Muscle of arm (tissue), 12 donors: Measurements from ENCODE around the gene DSCAML1. TPM values are rescaled to one million over a fixed set of nuclear protein-coding genes. Genes with fewer than 3 reads are reported as not detected.

Experiments used
- DNase-seq: peaks from one replicate; pipeline ENCODE4 v3.0.0-alpha.2; 2013
- polyA plus RNA-seq, 12 donors: library from polyadenylated mRNA; unstranded; fragments of 120-200 nt; gene quantifications; one replicate each; pipeline ENCODE4 v1.2.1, GENCODE V29; 2013; ENCODE audit not compliant: insufficient read length in 12 of 12

Gene DSCAML1
- polyA plus RNA-seq, 12 donors: 0.27 to 2.4 (median 0.68) TPM; not detected in 2

DNA sequence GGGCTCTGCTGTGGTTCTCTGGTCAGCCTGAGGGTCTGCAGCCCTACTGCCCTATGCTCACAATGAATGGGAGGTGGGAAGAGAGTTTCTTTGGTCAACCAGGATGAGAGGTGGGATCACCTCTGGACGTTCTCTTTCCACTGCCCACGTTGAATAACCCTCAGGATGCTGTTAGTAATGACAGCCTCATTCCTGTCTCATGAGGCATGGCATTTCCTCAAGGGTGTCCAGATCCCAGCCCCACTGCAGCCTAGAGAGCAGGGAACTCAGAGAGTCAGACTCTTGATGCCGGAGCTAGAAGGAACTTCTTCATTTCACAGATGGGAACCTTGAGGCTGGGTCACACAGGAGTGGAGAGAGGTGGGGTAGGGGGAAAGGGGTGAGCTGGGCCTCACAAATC is 273.3 kb downstream of the DSCAML1 start:
- DNase-seq: no peak

DNA sequence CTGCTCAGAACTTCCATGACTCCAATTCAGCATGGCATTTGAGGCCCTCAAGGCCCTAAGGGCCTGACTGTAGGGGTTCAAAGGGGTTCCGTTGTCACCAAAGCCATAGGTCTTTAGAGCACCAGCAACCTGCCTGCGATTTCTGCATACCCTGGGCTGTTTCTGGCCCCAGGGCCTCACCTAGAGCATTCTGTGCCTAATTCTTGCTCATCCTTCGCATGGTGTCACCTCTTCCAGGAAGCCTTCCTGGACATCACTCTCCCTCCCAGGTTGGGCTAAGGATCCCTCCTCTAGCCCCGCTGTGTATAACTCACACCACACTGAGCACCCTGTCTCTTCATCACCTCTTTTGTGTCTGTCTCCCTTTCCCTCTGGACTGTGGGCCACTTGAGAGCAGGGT is 275.0 kb downstream of the DSCAML1 start:
- no peak for DNase-seq

DNA sequence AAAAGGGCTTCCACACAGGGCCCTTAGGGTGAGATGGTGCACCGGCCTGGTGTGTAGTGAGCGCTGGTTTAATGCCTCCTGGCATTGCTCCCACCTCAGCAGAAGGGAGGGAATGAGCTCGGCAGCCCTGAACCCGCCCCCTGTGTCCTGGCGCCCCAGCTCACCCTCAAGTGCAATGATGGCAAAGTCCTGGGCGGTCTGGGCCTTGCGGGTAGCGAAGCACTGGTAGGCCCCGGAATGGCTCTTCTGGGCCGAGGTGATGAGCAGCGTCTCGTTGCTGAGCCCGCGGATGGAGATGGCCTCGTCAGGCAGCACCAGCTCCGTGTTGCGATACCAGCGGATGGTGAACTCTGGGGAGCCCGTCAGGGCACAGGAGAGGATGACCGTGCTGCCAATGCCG is 276.1 kb downstream of the DSCAML1 start:
- DNase-seq: no peak

DNA sequence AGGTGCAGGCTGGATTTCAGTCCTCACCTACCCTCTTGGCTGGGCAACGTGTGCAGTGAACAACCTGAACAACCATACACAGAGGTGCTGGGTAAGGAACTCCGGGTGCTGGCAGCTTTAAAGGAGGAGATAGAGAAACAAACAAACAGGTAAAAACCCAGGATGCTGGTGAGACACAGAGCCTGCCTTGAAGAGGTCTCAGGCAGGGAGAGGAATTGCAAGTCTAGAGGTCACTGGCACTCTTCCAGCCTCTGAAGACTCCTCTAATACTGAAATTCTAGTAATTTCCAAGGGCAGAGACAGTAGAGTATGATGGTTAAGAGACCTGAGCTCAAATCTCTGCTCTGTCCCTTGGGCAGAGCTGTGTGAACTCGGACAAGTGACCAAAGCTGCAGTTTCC is 276.8 kb downstream of the DSCAML1 start:
- DNase-seq: no peak

DNA sequence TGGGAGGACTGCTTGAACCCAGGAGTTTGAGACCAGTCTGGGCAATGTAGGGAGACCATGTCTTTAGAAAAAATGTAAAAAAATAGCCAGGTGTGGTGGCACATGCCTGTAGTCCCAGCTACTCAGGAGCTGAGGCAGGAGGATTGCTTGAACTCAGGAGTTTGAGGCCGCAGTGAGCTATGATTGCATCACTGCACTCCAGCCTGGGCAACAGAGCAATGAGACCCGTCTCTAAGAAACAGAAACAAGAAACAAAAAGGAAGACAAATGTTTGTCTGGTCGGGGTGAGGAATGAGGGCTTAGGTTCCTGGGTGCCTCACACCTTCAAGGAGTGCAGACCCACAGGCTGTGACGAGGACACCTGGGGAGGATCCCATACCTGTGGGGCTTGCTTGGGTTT is 277.4 kb downstream of the DSCAML1 start:
- DNase-seq: no peak

DNA sequence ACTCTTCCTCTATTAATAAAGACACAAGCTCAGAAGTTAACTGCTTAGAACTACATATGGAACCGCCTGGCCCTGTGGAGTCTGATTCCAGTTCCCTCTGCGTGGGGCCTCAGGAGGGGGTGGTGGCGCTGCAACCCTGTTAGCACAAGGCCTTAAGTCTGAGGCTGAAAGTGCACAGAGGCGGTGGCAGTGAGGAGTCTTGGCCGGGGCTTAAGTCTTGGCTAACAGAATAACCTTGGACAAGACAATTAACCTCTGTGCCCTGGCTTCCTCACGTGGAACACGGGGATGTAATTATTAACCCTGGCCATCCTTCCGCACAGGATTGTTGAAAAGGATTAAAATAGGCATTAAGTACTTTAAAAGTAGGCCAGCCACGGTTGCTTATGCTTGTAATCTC is 277.8 kb downstream of the DSCAML1 start:
- DNase-seq: no peak

DNA sequence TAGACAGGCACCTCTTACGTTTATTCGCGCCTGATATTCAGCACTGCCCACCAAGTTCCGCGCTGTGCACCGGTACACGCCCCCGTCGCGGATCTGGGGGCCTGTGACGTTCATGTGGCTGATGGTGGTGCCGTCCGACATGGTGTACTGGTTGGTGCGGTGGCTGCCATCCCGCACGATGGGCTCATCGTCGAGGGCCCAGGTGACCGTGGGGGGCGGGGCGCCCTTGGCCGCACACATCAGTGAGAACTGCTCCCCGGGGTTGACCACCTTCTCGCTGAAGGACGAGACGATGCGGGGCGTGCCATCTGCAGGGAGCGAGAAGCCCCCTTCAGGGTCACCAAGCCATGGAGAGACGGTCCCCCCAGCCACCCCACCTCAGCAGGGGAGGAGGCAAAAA is 278.6 kb downstream of the DSCAML1 start:
- no peak for DNase-seq

DNA sequence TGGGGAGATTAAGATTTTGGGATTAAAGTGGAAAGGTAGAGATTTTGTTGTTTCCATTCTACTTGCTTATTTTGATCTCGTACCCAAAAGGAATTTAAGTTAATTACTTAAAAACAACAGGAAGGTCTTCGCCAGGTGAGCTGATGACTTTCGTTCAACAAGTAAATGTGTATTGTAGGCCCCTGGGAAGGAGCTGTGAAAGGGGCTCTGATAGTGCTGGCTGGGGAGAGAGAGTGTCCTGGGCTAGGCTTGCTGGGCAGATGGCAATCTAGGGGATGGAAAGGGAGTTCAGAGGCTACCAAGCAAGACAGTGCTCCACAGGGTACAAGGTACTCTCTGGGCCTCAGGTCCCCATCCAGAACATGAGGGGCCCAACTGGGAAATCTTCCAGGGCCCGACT is 279.9 kb downstream of the DSCAML1 start:
- no peak for DNase-seq

DNA sequence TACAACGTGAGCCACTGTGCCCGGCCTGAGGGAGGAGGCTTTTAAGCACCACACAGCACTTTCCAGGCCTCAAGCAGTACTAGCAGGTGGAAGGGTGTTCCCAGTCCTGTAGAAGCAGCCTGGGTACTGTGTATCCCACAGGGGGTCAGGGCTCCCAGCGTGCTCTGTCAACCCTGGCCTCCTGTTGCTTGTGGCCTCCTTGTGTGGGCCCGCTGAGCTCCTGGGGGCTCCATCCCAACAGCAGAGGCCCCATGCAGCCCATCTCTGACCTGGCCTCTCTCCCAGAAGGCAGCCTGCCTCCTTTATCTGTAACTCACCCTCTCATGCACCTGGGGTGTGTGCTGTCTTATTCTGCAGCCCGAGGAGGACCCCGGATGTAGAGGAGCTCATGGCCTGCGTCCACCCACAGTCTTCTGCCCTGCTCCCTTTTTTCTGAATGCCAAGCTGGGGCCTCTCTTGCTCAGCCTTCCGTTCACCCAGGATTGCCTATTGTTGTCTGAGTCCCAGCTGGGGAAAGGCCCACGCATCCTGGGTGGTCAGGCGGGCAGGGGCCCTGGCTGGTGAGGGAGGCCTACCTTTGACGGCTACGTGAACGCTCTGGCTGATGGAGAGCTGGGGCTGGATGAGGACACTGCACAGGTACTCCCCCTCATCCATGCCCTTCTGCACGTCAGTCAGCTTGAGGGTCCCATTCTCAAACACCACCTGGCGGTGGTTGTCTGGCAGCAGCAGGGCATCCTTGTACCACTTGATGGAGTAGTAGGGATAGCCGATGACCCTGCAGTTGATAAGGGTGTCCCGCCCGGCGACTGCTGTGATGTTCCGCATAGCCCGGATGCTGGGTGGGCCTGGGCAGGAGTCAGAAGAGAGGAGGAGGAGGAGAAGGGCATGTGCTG is 280.9 kb downstream of the DSCAML1 start:
- DNase-seq: no peak

DNA sequence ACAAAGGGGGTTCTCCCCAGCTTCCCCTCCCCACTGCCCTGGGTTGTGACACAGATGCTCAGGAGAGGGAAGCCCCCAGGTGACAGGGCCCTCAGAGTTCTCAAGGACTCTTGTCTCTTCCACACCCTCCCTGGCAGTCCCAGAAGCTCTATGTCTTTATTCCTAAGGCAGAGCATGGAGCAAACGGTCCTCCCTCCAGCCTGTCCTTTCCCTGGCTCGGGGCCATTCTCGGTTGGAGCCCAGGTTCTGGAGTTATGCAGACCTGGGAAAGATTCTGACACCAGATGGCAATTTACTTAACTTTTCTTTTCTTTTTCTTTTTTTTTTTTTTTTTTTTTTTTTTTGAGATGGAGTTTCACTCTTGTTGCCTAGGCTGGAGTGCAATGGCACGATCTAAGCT is 282.8 kb downstream of the DSCAML1 start:
- no peak for DNase-seq

DNA sequence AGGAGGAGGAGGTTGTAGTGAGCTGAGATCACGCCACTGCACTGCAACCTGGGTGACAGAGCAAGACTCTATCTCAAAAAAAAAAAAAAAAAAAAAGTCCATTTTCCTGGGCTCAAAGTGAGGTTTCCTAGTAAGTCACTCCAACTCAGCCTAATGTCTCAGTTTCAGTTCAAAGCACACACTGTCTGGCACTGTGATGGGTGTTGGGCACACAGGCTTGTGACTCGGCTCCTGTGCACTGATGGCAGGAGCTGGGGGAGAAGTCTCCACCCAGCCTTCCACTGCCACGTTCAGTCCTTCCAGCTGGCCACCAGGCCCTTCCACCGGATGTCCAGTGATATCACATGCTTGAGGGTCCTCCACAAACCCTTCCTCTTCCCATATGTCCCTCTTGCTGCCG is 283.4 kb downstream of the DSCAML1 start:
- DNase-seq: no peak

DNA sequence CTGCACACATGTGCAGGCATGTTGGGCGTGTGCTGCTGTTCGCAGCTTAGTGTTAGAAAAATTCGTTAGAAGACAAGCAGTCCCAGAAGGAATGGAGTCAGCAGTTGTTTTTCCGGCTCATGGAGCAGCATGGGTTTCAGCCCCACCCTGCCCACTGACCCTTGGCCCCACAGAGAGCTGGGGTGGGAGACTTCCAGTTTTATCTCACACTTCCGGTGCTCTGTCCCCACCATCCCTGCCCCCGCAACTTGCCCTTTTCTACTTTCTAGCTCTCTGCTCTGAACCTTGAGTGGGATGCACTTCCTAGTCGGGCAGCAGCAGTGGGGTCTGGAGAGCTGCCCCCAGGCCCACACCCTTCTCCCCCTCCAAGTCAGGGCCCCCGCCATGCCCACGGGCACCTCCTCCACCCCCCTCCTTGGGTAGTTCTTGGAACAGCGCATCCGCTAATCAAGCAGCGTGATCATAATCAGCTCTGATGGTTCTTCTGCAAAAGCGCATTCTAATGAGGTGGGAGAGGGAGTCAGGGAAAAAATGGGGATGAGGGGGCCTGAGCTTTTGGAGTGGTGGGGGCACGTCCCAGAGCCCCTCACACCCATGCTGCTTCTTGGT is 285.0 kb downstream of the DSCAML1 start:
- DNase-seq: no peak

DNA sequence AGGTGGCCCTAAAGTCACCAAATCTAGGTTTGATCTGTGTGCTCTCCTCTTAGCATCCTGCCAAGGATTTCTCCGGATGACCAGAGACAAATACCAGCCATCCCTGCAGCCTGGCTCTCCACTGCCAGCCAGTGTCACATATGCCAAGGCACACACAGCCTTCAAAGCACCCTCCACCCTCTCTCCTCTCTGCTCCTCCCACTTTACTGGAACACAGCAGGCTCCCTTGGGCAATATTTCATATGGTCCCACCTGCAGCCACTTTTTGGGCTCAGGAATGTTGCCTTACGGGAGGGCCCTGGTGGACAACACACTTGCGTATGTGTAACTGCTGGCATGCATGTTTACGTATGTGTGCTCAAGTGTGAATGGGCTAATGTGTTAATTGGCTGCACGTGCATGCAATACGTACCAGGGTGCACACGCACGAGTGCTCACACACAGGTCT is 285.5 kb downstream of the DSCAML1 start:
- no peak for DNase-seq

DNA sequence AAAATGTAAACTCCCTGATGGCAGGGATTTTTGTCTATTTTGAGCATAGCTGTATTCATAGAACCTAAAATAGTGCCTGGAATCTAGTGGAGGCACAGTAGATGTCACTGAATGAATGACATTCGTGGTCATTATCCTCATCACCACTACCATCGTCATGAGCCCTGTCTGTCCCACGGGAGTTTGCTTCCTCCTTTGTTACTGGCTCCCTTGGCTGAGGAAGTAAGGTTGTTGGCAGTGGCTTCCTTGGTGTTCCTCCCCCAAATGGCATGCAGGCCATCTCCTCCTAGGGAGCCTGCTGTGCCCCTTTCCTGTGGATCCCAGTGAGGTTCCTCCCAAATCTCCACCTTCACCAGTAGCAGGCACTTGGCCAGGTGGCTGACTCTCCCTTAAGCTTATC is 286.4 kb downstream of the DSCAML1 start:
- no peak for DNase-seq

DNA sequence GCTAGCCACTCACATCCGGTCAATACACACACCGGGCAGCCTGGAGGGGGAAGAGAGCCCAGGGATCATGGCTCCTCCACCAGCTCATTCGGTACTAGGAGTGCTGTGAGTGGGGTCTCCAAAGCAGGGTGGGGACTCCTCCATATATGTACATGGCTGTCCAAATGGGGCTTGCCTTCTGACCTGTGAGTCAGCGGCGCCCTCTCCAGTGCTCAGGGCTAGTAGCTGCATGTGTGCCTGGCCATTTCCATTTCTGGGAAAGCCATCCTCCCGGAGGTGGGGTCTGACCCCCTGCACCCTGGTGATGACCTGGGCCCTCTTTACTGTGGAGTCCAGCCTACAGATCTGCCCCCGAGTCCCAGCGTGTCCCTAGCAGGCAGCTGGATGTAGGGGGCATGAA is 287.5 kb downstream of the DSCAML1 start:
- no peak for DNase-seq

DNA sequence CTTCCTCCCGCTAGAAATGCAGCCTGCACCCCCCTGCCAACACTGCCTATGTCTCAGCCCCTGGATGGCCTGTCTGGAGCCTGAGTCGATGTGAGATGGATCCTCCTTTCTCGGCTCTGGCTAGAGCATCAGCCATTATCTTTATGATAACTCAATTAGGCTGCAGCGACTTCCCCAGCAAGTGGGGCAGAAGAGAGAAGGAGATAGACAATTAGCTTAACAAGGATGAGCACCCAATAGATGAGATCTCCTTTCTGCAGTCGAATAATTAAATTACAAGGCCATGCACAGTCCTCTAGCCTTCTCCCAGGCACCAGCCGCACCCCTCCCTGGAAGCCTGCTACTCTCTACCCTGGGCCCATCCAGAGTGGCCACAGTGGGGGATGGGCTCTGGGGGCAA is 290.0 kb downstream of the DSCAML1 start:
- DNase-seq: no peak

DNA sequence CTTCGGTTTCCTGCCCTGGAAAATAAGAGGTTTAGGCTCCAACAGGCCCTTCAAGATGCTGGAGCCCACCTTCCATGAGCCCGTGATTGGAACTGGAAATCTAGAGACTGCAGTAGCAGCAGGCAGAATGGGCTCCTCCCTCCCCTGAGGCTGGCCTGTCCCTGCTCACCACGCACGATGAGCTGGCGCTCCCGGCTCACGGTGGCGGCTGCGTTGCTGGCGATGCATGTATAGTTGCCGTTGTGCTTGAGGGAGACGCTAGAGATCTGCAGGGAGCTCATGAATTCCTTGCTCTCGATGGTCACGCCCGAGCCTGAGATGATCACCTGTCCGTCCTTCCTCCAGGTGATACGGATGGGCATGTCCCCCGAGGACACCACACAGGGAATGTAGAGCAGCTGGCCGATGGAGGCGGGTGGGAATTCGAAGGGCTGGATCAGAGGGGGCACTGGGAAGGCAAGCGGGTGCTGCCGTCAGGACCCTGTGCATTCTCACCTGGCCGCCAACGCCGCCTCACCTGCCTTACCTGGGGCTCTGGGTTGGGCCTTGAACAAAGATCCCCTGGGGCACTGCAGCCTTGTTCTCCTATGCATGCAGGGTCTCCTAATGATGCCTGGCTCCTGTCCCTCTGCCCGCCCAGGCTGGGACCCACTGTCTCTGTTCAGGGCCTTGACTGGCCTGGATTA is 291.6 kb downstream of the DSCAML1 start:
- DNase-seq: no peak

DNA sequence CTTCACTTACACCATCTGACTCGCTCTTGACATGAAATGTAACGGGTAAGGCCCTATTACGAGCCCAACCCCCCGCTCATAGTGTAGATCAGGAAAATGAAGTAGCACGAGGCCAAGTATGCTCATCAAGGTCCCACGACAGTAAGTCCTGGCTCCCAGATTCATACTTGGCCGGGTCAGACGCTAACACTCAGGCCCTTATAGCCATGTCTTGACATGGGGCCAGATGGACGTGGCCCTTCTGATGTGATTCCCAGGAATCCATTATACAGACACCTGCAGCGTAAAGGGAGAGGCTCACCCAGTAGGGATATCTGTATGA is 294.3 kb downstream of the DSCAML1 start:
- peak; percentile 51 for DNase-seq

DNA sequence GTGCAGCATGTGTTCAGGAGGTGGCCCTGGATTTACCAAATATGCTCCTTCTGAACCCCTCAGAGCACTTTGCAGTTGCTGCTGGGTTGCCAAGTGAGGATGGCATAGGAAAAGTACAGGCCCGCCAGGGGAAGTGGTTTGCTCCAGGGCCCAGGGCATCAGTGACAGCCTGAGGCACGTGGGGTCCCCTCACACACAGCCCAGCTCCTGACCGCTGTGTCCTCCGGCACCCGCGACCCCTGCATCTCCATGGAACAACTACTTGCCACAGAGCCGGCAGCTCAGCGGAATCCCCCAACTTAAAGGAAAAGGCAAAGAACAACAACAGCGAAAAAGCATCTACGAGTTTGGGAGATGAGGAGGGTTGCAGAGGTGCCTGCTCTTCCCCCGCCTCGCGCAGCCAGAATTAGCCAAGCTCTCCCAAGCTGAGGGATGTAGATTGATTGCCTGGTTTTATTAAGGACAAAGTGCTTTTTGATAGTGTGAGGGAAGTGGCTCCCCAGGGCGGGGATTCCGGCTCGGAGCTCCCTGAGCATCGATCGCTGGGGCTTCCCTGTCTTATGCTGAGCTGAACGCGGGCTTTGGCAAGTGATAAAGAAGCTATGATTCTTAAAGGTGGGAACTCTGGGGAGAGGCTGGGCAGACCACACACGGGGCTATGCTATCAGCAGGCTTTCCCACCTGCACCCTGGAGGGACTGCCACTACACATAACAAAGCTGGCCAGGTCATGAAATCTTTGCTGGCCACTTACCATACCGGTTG is 294.8 kb downstream of the DSCAML1 start:
- DNase-seq: no peak

DNA sequence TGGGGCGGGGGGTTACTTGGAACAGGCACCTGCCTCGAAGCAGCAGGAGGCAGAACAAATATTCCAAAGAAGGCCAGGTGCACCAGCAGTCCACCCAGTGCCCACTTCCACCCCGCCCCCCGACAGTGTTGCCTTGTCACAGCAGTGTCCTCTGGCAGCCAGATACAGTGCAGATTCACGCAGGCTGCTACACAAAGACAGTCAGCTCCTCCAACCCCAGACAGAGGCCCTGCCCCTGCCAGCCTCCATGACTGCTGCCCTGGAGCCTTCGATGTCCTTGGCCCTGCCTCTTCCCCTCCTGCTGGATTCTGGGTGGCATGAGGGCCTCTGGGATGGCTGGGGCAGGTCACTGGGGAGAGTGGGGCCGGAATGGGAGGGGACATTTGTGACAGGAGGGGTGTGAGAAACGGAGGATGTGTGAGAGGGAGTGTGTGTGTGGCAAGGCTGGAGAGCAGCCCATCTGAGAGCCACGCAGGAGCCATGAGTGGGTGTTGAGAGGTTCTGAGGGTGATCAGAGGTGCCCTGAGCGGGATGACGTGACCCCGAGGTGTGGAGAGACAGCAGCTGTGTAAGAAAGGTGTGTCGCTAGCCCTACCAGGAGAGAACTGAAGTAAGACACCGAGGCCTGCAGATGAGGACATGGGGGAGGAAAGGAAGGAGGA is 295.6 kb downstream of the DSCAML1 start:
- DNase-seq: no peak

DNA sequence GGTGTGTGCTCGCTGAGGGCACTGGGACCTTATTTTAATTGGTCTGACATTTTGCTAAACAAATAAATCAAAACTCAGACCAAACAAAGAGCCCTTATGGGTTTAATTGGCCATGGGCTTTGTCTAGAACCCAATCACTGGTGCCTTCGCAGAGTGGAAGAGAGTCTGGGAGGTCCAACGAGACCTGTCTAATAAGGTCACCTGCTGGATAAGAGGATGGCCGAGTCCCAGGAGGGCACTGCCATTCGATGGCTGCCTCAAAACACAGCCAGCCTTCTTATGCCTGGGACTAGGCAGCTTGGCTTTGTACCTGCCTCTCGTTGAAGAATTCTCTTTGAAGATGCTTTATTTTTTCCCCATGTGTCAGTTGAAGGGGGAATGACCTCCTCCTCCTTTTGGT is 298.2 kb downstream of the DSCAML1 start:
- DNase-seq: no peak
